Measurements from ENCODE around the gene ACTG1. TPM values are rescaled to one million over a fixed set of nuclear protein-coding genes. Genes with fewer than 3 reads are reported as not detected.

The ACTG1 gene
- total RNA-seq, 2 donors from 2014 or later = 4,489 to 4,790 TPM

GRCh38 chr17:81466564-81467472, 45.8 kb downstream of the ACTG1 start:
- Histone ChIP-seq H3K4me1 (no peaks in the 10 kb centered on the region), H3K9ac (ENCODE audit: low read depth in 2 of 2, low read length in 2 of 2) (no peak overlapping the region), H3K27ac (no peak overlapping the region), H3K4me3 (no peak overlapping the region), H3K36me3 (no peaks in the 10 kb centered on the region), H3K27me3 (no peaks in the 10 kb centered on the region), H3K9me3 (no peaks in the 10 kb centered on the region)
- no peak for DNase-seq
- intact Hi-C loops (cut with DNase I) = no loop called here
- TF ChIP-seq CTCF (IDR thresholded peaks at IDR 0.05) = no peak

GRCh38 chr17:81465910-81466309, 46.7 kb downstream of the ACTG1 start:
- intact Hi-C loops (cut with DNase I) = no loop called here
- Histone ChIP-seq H3K27me3 (no peaks in the 10 kb centered on the region), H3K4me3 (no peak overlapping the region), H3K4me1 (no peaks in the 10 kb centered on the region), H3K9ac (ENCODE audit: low read depth in 2 of 2, low read length in 2 of 2) (no peak overlapping the region), H3K36me3 (no peaks in the 10 kb centered on the region), H3K9me3 (no peaks in the 10 kb centered on the region), H3K27ac (no peak overlapping the region)
- no peak for TF ChIP-seq CTCF (IDR thresholded peaks at IDR 0.05)
- no peak for DNase-seq

- H3K27ac ChIP-seq = no peak overlapping the region
- H3K36me3 ChIP-seq = no peaks in the 10 kb centered on the region
- no peak overlapping the region for H3K4me3 ChIP-seq
- H3K4me1 ChIP-seq = no peaks in the 10 kb centered on the region
- no peak overlapping the region for H3K9ac ChIP-seq (ENCODE audit: low read depth in 2 of 2, low read length in 2 of 2)
- DNase-seq = no peak
- intact Hi-C loops (cut with DNase I) = no loop called here
- no peak for TF ChIP-seq CTCF (IDR thresholded peaks at IDR 0.05)
- no peaks in the 10 kb centered on the region for H3K9me3 ChIP-seq
- H3K27me3 ChIP-seq = no peaks in the 10 kb centered on the region
Measured at GRCh38 chr17:81464586-81464985, 48.0 kb downstream of the ACTG1 start.

- intact Hi-C loops (cut with DNase I) = no loop called here
- Histone ChIP-seq H3K27me3 (no peaks in the 10 kb centered on the region), H3K9me3 (no peaks in the 10 kb centered on the region), H3K9ac (ENCODE audit: low read depth in 2 of 2, low read length in 2 of 2) (no peak overlapping the region), H3K27ac (no peak overlapping the region), H3K4me1 (no peaks in the 10 kb centered on the region), H3K4me3 (no peak overlapping the region), H3K36me3 (no peaks in the 10 kb centered on the region)
- no peak for TF ChIP-seq CTCF (IDR thresholded peaks at IDR 0.05)
- DNase-seq = no peak
Measured at GRCh38 chr17:81463506-81463905, 49.1 kb downstream of the ACTG1 start.

- intact Hi-C loops (cut with DNase I) = no loop called here
- Histone ChIP-seq H3K9me3 (no peaks in the 10 kb centered on the region), H3K9ac (ENCODE audit: low read depth in 2 of 2, low read length in 2 of 2) (no peak overlapping the region), H3K27ac (no peak overlapping the region), H3K36me3 (no peaks in the 10 kb centered on the region), H3K4me3 (no peak overlapping the region), H3K27me3 (no peaks in the 10 kb centered on the region), H3K4me1 (no peaks in the 10 kb centered on the region)
- TF ChIP-seq CTCF (IDR thresholded peaks at IDR 0.05) = no peak
- DNase-seq = no peak
Measured at GRCh38 chr17:81462506-81463125, 50.0 kb downstream of the ACTG1 start.

Data from colonic mucosa (tissue), 4 donors.